IMR-90 (cell line): ENCODE data around the gene CKAP2. TPM values are rescaled to one million over a fixed set of nuclear protein-coding genes. Genes with fewer than 3 reads are reported as not detected.

Source experiments
- ATAC-seq: fragments of 200-7000 bp; cut with Tn5 transposase; 2 replicates; pipeline ENCODE4 v1.9.1; 2020; ENCODE audit warnings: low read depth, mild to moderate bottlenecking, moderate library complexity
- BruUV-seq: library from RNA; stranded (reverse); fragments of 400-500 nt; replicated peaks from 2 replicates; lab custom pipeline; 2021; lab: Mats Ljungman, UMichigan
- CTCF ChIA-PET: fragments of 300-600 bp; formaldehyde crosslinking; extraction: SDS; loops from one replicate; lab custom pipeline; 2021; ENCODE audit warnings: antibody characterized with exemption; lab: Yijun Ruan, JAX
- POLR2A ChIA-PET: fragments of 300-600 bp; sonication (Branson Sonifier 250); formaldehyde crosslinking; loops from one replicate; lab custom pipeline; 2022; ENCODE audit warnings: antibody characterized with exemption; ENCODE audit not compliant: unreplicated experiment; lab: Charles Lee
- DNase-seq: peaks from one replicate; pipeline ENCODE4 v3.0.0; 2013
- H2AFZ ChIP-seq: replicated peaks from 2 replicates; pipeline ENCODE3; 2013; ENCODE audit warnings: low read length, mild to moderate bottlenecking; ENCODE audit not compliant: poor library complexity
- H2AK5ac ChIP-seq: 2 replicates; pipeline ENCODE4 v1.6.1; 2013; ENCODE audit warnings: low read depth, low read length, inconsistent platforms
- H2AK9ac ChIP-seq: replicated peaks from 2 replicates; pipeline ENCODE3; 2013; ENCODE audit warnings: mild to moderate bottlenecking, low read depth, low read length, moderate library complexity; ENCODE audit not compliant: poor library complexity
- H2BK120ac ChIP-seq: 2 replicates; pipeline ENCODE4 v1.6.1; 2013; ENCODE audit warnings: low read depth, low read length, inconsistent platforms
- H2BK15ac ChIP-seq: 3 replicates; pipeline ENCODE4 v1.6.1; 2013; ENCODE audit warnings: low read depth, low read length, inconsistent platforms
- H2BK20ac ChIP-seq: 2 replicates; pipeline ENCODE4 v1.6.1; 2013; ENCODE audit warnings: low read depth, mild to moderate bottlenecking, inconsistent platforms, low read length, moderate library complexity
- H2BK5ac ChIP-seq: 2 replicates; pipeline ENCODE4 v1.6.1; 2013; ENCODE audit warnings: mild to moderate bottlenecking, low read depth, low read length, inconsistent platforms; ENCODE audit not compliant: poor library complexity, severe bottlenecking
- H3K14ac ChIP-seq: replicated peaks from 2 replicates; pipeline ENCODE4 v1.6.1; 2013; ENCODE audit warnings: low read depth, low read length, inconsistent platforms
- H3K18ac ChIP-seq: 2 replicates; pipeline ENCODE4 v1.6.1; 2013; ENCODE audit warnings: low read depth, low read length, control low read depth
- H3K23ac ChIP-seq: 2 replicates; pipeline ENCODE4 v1.6.1; 2013; ENCODE audit warnings: low read depth, low read length, inconsistent platforms
- H3K27ac ChIP-seq: 2 replicates; pipeline ENCODE4 v1.5.1; 2013; ENCODE audit warnings: mild to moderate bottlenecking, control low read depth, low read length; ENCODE audit not compliant: insufficient read depth
- H3K27me3 ChIP-seq: 2 replicates; pipeline ENCODE4 v1.6.1; 2013; ENCODE audit warnings: low read length; ENCODE audit not compliant: control insufficient read depth, insufficient read depth
- H3K36me3 ChIP-seq: 2 replicates; pipeline ENCODE4 v1.6.1; 2013; ENCODE audit warnings: low read length, mixed read lengths; ENCODE audit not compliant: control insufficient read depth, insufficient read depth
- H3K4ac ChIP-seq: 2 replicates; pipeline ENCODE4 v1.6.1; 2013; ENCODE audit warnings: low read depth, low read length, inconsistent platforms
- H3K4me1 ChIP-seq: 2 replicates; pipeline ENCODE4 v1.6.1; 2013; ENCODE audit warnings: low read length, mixed read lengths; ENCODE audit not compliant: control insufficient read depth, insufficient read depth
- H3K4me2 ChIP-seq: 2 replicates; pipeline ENCODE4 v1.6.1; 2013; ENCODE audit warnings: low read depth, mild to moderate bottlenecking, control low read depth, low read length, moderate library complexity
- H3K4me3 ChIP-seq: 2 replicates; pipeline ENCODE4 v1.5.1; 2013; ENCODE audit warnings: low read depth, mild to moderate bottlenecking, control low read depth, low read length, moderate library complexity; ENCODE audit not compliant: insufficient read depth
- H3K56ac ChIP-seq: 2 replicates; pipeline ENCODE4 v1.6.1; 2013; ENCODE audit warnings: low read length, inconsistent platforms; ENCODE audit not compliant: insufficient read depth; ENCODE audit errors: extremely low read depth
- H3K79me1 ChIP-seq, 2 experiments: 2 replicates each; pipeline ENCODE4 v1.6.1; 2013; ENCODE audit warnings: low read length in 2 of 2, inconsistent platforms in 1 of 2, low read depth in 1 of 2
- H3K9ac ChIP-seq: 2 replicates; pipeline ENCODE4 v1.6.1; 2013; ENCODE audit warnings: low read depth, low read length, control low read depth
- H3K9me1 ChIP-seq: 2 replicates; pipeline ENCODE4 v1.6.1; 2013; ENCODE audit warnings: low read length, inconsistent platforms; ENCODE audit not compliant: insufficient read depth
- H3K9me3 ChIP-seq: 2 replicates; pipeline ENCODE4 v1.6.1; 2013; ENCODE audit warnings: low read length; ENCODE audit not compliant: control insufficient read depth, insufficient read depth
- H4K20me1 ChIP-seq: 2 replicates; pipeline ENCODE4 v1.6.1; 2013; ENCODE audit warnings: low read length, inconsistent platforms; ENCODE audit not compliant: insufficient read depth
- H4K5ac ChIP-seq: 2 replicates; pipeline ENCODE4 v1.6.1; 2013; ENCODE audit warnings: mild to moderate bottlenecking, low read depth, low read length, control low read depth
- H4K8ac ChIP-seq, 2 experiments: 2 replicates each; pipeline ENCODE4 v1.6.1; 2013; ENCODE audit warnings: low read depth in 2 of 2, low read length in 2 of 2, control low read depth in 1 of 2, inconsistent platforms in 1 of 2
- H4K91ac ChIP-seq: 2 replicates; pipeline ENCODE4 v1.6.1; 2013; ENCODE audit warnings: low read depth, low read length, inconsistent platforms; ENCODE audit not compliant: insufficient read depth
- CHD1 ChIP-seq: IDR thresholded peaks from 2 replicates; pipeline ENCODE4 v1.6.1; 2012; ENCODE audit warnings: low read depth, low read length, improper control_type of control experiment
- MAFK ChIP-seq: IDR thresholded peaks from 2 replicates; pipeline ENCODE4 v1.6.1; 2012; ENCODE audit warnings: low read depth, low read length, improper control_type of control experiment
- MXI1 ChIP-seq: IDR thresholded peaks from 2 replicates; pipeline ENCODE4 v1.6.1; 2012; ENCODE audit warnings: low read depth, mild to moderate bottlenecking, low read length, moderate library complexity, borderline replicate concordance
- NFE2L2 ChIP-seq: fragments of 150-350 bp; IDR thresholded peaks from 2 replicates; pipeline ENCODE4 v1.6.1; 2016; ENCODE audit warnings: low read depth, mild to moderate bottlenecking, low read length
- WGBS, 2 experiments: methylation state at CpG; one replicate each; pipeline versions ENCODE4 v1.1.5 to v1.1.7; 2013; ENCODE audit warnings: missing lambda C conversion rate in 2 of 2; ENCODE audit not compliant: insufficient read length in 1 of 2; ENCODE audit errors: extremely low coverage in 2 of 2; 5-methylcytosine and 5-hydroxymethylcytosine counted together
- dilution Hi-C: fragments of 300-500 bp; cut with HindIII; formaldehyde crosslinking; loops from one replicate; pipeline ENCODE4 v1.14.3; 2018; ENCODE audit warnings: low sequenced_read_pairs; ENCODE audit not compliant: unreplicated experiment
- in situ Hi-C: fragments of 300-500 bp; cut with MboI; formaldehyde crosslinking; loops from 3 replicates; pipeline ENCODE4 v1.14.3; 2019; ENCODE audit warnings: low sequenced_read_pairs, inconsistent platforms, mixed read lengths
- intact Hi-C: fragments of 100-400 bp; cut with micrococcal nuclease; formaldehyde crosslinking; loops from 2 replicates; pipeline ENCODE4 v1.10.0; 2022
- polyA plus RNA-seq, 3 experiments: library from polyadenylated mRNA; depleted of rRNA; stranded (reverse); fragments of >200 nt; gene quantifications; 2 replicates each; pipeline ENCODE4 v1.2.3, GENCODE V29; 2012; ENCODE audit warnings: low replicate concordance in 1 of 3
- total RNA-seq: library from RNA; depleted of rRNA; stranded (reverse); fragments of >200 nt; gene quantifications from 2 replicates; pipeline ENCODE4 v1.2.3, GENCODE V29; 2012

Gene CKAP2
- total and polyA plus RNA-seq, 2 of the 4 experiments (the other 2 are of a cell fraction), result 23.0 to 44.6 TPM

- H3K36me3 ChIP-seq, result peaks cover 7% of the 10 kb centered on the region
- CTCF ChIA-PET, result no interaction called here
Measured at GRCh38 chr13:52412128-52412527, 43.1 kb upstream of the CKAP2 start.

More at GRCh38 chr13:52412128-52412527, 43.1 kb upstream of the CKAP2 start:
- no peak overlapping the region for H3K4me3 ChIP-seq
- peak overlapping the region; percentile 75 for H2BK5ac ChIP-seq
- H4K20me1 ChIP-seq, result no peaks in the 10 kb centered on the region
- DNase-seq (no peak), ATAC-seq (no peak)
- H3K9me1 ChIP-seq, result peaks cover 11% of the 10 kb centered on the region
- 0 out of 2 replicates have a peak overlapping the region, but pooled peaks have one; percentile 1 for H4K5ac ChIP-seq
- H3K4me2 ChIP-seq, result no peak overlapping the region
- WGBS, 2 experiments, result 90% methylated on average over 1 of the region's 1 CpG; no CpG with 5 or more reads in 1 of the 2 experiments
- H2BK20ac ChIP-seq, result peak overlapping the region; percentile 74
- H2BK15ac ChIP-seq, result peak overlapping the region; percentile 63; the same call in 1 of the 3 replicates
- TF ChIP-seq CHD1 (no peak), MXI1 (no peak), NFE2L2 (no peak), MAFK (no peak)
- dilution Hi-C loops, result no loop called here
- BruUV-seq, result no TSS peak
- peak overlapping the region in 1 of 2 experiments; percentile 52; a peak in 2 of 4 replicates for H4K8ac ChIP-seq
- peaks cover 16% of the 10 kb centered on the region for H3K4me1 ChIP-seq
- H2AK5ac ChIP-seq, result 0 out of 2 replicates have a peak overlapping the region, but pooled peaks have one; percentile 20
- H3K23ac ChIP-seq, result peak overlapping the region; percentile 56; the same call in 1 of the 2 replicates
- H3K27me3 ChIP-seq, result no peaks in the 10 kb centered on the region
- H3K14ac ChIP-seq, result peak overlapping the region; percentile 73
- intact Hi-C loops, result no loop called here
- H3K56ac ChIP-seq, result no peak overlapping the region
- 0 out of 2 replicates have a peak overlapping the region, but pooled peaks have one; percentile 29 for H4K91ac ChIP-seq
- H2BK120ac ChIP-seq, result peak overlapping the region; percentile 60
- H2AFZ ChIP-seq, result no peak overlapping the region
- H2AK9ac ChIP-seq, result peak overlapping the region; percentile 15
- H3K79me1 ChIP-seq, result peaks cover 9 to 12% of the 10 kb centered on the region in 2 experiments; a peak in 2 of 4 replicates
- H3K18ac ChIP-seq, result peak overlapping the region; percentile 6
- POLR2A ChIA-PET, result interaction anchor here (0.5 kb wide), 1 partner anchor 215 kb away, joined by 3 read pairs; no protein-coding TSS in a partner anchor
- no peak overlapping the region for H3K9ac ChIP-seq
- peak overlapping the region; percentile 60; the same call in 1 of the 2 replicates for H3K27ac ChIP-seq
- in situ Hi-C loops, result no loop called here
- H3K9me3 ChIP-seq, result no peaks in the 10 kb centered on the region
- H3K4ac ChIP-seq, result peak overlapping the region; percentile 31
